ENCODE data around the gene NFIB.
A peak's percentile ranks its signal among the peaks of the same experiment; 100 is the strongest.

The NFIB gene

DNA sequence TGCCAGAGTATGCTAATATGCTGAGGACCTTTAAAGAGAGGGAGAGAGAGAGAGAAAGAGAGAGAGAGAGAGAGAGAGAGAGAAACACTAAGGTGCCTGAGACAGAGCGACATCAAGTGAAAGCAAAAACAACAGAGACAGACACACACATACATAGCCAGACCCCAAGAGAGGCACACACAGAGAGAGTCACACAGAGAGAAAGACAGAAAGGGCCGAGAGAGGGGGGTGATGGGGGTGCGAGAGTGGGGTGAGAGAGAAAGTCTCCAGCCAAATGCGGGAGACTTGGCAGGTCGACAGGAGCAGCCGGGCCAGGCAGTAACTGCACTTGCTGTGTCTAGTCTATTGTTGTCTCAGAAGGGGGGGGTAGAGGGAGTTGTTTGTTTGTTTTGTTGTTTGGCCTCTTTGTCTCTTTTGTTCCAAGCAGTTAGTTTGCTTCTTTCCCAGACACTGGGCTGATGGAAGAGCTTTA lies 30.1 kb upstream of the NFIB start:
- no peak for DNase-seq

DNA sequence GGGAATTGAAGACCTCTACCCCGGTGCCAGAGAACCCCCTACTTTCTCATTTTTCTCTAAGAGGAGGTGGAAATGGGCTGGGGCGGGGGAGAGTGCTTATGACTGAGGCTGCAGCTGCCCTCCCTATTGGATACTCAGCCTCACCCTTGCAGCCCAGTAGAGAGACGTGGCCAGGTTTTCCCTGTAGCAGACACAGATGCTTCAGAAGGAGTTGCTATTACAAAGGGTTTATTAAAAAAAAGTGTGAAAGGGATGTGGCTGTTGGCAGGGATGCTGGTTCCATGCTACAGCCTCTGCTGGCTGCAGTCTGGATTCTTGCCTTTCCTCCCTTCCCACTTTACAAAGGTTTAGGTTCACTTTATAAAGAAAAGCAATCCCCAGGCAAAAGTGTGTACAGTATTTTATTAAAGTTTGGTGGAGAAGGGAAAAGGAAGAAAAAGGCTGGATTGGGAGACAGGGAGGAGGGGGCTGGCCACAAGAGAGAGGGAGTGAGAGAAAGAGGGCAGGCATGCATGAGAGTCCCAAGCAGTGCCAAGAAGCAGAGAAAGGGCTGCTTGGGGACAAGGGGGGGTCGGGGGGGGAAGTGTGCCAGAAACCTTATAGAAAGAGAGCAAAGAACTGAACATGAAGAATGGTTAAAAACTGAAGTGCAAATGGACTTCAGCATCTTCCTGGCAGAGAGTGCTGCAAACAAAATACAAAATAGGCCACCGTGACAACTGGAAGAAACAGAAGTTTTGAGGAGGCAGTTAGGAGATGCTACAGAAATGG lies 29.5 kb upstream of the NFIB start:
- DNase-seq = no peak

DNA sequence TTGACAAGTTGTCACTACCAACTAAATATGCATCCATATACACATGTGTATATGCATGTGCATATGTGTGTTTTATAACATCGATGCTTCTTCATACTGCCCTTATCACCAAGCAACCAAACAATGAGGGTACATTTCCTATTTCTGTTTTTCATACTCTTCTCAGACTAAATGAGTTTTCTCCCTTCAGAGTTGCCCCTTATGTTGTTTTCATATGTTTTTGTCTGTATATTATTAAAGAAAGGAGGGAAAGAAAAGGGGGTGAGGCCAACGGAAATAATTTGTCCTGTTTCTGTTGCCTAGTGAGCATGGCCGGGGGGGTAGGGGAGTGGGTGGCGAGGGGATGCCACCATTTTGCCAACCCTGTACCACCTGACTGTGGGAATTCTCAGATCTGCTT lies 28.8 kb upstream of the NFIB start:
- DNase-seq = no peak

DNA sequence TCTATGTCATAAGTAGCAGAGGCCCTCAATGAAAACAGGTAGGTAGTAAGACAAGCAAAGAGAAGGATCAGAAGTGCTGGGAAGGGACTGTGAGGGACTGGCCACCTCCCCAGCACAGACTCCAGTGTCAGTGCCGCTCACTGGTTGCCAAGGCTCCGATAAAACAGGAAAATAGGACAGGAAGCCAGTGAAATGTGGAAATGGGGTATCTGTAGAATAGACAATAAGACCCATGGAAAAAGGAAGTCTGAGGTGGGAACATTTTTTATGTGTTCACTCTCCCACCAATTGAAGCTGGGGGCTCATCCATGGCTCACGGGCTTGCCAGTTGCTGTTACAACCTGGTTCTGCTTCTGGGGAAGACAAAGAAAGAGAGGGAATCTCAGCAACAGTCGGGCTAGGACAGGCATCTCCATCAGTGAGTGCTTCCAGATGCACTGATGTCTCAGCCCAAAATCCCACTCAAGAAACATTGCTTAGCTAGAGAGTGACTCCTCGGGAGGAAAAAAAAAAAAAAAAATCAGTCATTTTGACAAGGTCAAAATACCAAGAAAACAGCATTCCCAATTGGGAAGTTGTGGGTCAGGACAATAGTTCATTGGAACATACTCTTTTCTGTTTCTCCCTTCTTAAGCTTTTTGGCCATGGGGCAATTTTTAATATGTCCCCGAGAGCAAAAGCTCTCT lies 27.6 kb upstream of the NFIB start:
- no peak for DNase-seq

DNA sequence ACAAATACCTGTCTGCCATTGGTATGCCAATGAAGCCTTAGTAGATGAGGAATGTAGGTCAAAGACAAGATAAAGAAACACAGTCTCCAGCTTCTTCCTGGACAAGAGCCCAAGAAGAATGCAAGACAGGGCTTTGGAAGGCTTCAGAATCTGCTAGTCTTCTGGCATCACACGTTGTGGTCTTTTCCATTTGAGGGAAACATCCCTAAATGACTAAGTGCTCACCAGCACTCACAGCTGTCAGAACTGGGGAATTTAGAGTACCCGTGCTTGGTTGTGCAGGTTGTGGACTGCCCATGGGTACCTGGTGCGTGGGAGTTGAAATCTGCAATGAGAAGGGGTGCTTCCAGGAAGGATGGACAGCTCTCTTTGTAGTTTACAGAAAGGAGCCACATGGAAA lies 27.1 kb upstream of the NFIB start:
- no peak for DNase-seq

DNA sequence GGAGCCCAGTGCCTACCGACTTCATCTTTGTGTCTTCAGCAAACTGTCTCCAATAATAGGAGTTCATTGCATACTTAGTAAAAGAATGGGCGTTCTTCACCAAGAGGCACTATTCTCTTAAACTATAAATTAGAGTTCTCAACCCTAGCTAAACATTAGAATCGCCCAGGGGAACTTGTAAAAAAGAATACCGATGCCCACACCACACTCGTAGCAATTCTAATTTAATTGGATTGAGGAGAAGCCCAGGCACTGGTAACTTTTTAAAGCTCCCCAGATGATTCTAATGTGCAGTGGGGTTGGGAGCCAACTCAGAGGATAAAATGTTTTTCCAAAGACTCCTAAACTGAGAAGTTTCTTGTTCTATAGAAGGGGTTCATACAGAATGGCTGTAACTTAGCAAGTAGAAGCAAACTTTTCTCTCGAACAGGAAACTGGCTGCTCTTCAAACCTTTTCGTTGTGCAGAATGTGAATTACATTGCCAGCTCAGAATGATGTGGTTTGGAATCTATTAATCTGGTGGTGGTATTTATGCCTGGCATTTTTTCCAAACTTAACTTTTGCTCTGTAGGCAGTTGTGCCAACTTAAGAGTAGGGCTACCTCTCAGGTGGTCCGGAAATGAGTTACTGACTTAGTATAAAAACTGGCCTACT lies 26.4 kb upstream of the NFIB start:
- no peak for DNase-seq

DNA sequence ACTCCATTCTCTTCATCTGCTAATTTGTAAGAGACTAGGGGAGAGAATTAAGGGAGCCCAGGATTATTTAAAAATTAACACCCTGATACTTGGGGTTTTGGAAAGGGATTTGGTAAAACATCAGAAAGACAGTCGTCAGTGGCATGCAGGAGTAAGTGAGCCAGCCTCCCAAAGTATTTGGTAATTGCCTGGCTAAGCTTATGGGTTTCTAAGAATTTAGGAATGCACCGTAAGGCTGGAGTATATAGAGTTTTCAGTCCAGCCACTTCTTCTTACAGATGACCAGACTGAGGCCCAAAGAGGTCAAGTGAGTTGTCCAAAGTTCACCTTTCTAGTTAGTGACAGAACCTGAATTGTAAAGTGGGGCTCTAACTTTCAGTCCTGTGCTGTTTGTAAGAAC lies 25.8 kb upstream of the NFIB start:
- no peak for DNase-seq

DNA sequence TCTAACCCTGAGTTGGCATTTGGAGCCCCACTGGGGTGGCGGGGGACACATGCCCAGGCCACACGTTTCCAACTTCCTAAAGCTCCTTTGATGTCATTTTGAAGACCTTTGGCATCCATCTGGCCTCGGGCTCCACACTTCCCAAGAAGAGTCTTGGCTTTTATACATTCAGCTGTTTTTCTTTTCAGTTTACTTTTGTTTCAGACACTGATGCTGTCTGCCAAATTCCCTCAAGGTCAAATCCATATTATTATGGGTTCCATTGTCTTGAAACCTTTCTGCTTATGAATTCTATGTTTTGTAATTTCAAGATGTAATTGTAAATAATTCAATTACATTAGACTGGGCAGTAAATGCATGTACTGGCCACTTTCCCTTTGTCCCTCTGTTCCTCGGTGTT lies 23.7 kb upstream of the NFIB start:
- no peak for DNase-seq

DNA sequence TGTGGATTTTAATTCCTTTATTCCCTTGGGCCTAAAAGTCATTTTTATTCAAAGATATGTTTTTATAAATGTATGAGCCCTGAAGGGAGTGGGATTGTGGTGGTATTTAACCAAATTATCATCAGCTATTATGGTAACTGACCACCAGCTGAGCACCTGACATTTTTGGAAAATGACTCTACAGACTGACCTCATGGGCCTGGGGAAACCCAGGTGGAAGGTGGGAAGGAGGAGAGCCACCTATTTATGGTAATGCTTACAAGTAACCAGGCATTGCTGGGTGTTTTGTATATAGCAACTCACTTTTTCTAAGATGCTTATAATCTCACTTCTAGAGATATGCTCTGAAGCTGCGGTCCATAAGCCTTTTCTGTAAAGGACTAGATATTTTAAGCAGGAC lies 22.3 kb upstream of the NFIB start:
- no peak for DNase-seq

DNA sequence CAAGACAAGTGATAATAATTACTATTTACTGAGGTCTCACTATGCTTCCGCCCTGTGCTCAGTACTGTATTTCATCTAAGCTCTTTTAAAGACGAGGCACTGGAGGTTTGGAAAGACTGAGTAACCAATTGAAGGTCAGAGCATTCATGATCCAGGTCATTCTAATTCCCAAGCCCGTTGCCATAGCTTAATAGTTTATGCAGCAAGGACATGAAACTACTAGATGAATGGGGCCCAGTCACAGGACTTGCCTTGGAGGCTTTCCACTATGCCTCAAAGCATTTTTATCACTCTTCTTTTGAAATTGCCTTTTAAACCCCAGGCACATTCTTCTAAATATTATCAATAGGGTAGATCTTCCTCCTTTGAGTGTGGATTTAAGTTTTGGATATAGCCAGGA lies 17.2 kb upstream of the NFIB start:
- DNase-seq = no peak

DNA sequence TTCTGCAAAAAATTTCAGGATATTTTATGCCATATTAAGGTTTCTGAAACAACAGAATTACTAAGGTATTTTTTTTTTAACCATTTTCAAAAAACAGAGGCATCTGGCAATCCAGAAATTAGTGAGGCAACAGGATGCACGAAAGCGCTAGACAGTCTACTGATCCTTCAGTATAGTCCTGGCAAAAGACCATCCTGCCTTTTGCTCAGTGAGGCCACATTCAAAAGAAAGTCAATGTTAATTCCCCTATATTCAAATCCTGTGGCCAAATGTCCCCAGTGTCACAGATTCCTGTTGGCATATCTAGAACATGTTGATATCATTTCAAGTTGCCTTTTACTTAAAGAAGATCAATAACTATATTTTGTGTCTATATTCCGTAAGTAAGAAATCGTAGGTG lies 13.1 kb upstream of the NFIB start:
- no peak for DNase-seq

DNA sequence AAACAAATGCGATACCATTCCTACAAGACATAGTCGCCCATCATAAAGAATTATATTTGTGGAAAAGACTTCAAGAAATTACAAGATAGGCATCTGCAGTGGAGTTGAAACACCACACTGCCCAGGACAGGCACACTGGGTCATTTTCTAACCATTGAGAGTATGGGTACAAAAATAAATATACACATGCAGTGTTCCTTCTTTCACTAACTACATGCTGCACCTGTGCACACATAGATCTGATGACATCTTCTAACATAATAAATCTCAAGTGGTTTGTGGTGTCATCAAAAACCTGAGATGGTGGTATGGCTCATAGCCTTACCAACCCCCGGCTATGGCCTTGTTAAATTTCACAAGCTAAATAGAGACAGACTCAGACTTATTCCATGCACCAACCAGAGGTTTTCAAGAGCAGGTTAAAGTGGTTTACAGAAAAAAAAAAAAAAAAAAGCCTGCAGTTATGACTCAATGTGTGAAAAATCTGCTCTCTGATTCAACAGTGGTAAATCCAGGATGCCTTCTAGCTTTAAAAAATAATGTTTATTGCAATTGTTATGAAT lies 12.4 kb upstream of the NFIB start:
- no peak for DNase-seq

DNA sequence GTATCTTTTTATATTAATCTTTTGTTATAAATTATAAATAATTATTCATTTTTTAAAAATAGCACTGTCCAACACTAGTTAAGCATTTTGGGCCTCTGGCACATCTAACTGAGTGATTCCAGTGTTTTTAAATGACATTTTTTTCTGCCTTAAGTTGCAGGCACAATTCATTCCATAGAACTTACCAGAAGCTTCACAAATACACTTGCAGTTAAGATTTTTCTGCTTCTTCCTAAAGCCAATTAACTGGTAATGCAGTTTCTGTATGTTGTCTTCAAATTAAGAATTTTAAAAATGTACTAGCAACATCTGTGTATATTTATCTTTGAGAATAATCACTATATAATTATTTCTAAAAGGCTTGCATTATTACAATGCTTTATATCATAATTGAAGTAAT lies 11.2 kb upstream of the NFIB start:
- no peak for DNase-seq

DNA sequence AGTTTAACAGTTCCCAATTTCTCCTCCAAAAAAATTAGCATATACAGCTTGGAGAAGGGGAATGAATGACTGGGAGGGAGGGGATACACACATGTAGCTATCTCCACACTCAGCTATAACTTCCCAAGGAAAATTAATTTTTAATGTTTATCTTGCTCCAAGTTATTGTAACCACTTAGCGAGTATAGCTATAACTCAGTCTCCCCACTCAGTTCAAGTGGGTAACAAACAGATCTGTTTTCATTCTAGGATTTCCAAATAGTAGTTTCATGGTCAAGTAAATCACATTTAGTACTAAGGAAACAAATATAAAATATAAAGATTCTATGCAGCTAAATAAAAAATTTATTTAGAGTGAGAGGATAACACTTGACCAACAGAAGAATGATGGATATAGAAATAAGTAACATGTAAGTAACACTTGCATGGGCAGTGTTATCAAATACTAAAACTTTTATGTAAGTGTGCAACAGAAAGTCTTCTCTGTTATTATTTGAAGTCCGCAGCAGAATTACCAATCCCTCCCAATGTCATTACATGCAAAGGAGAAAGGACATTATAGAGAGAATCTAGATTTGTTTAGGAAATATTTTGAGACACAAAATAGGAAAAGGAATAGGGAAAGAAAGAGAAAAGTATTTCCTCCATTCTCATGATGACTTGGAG lies 10.2 kb upstream of the NFIB start:
- no peak for DNase-seq

DNA sequence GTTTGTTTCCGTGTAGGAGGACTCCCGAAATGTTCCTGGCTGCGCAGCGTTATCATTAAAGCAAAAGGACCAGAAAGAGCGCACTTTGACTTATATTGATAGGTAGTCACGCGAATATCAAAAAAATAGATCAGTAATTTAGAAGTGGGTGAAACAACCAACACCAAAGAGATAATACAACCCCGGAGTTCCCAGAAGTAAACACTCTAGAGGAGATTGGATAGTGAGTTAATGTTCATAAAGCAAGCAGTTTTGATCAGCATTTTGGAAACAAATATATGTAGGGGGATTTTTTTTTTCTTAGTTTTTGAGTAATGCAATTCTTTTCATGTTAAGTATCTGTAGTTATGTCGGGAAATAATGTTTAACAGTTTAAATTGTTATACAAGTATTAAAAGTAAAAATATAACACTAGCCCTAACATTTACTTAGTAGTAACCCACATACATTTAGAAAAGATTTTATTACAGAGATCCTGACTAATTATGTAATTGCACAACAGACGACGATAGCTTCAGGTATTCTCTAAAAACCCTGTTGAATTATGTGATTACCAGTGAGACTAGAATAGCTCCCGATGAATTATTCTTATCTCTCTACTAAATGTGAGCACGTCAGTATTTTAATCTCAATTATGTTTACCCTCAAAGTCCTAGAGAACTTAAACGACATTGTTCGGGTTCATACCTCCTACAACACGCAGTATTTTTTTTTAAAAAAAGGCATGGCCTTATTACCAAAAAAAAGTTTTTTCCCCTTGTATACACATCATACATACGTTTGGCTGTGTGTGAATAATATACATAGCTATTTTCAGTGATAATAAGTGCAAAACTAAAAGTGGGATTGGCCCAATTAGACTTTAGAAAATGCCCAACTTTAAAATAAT lies 9.4 kb upstream of the NFIB start:
- DNase-seq = no peak

DNA sequence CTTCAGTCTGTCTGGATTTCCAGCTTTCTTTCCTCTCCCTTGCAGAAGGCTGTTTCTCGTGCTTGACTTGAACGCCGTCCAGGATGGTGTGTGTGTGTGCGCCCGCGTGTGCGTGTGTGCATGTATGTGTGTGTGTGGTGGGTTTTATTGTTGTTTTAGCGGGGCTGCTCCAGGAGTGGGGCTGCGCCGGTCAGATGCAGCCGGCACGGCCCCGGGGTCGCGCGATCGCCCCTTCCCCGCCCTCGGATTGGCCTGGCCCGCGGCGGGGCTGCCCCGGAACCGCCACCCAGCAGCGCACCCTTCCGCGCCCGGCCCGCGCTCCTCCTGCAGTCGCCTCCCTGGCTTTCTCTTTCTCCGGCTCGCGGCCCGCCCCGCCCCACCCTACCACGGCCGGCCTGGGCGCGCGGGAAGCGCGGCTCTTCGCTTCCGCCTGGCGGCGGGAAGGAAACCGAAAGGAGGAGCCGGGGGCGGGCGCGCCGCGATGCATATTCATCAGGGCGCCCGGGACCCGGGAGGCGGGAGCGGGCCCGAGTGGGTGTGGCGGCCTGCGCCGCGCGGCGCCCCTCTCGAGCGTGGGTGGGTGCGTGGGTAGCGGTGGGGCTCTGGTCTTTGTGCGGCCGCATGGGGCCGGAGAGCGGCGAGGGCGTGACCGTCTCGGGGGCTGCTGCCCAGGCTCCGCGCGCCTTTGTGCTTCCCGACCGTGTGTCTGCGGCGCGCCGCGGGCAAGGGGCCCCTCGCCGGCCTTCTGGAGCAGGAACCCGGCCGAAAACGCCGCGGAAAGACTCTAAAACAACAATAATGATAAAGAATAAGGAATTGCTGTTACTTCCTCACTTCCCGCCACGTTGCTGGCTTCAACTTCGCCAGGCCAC lies 8.5 kb upstream of the NFIB start:
- peak; percentile 69 for DNase-seq

DNA sequence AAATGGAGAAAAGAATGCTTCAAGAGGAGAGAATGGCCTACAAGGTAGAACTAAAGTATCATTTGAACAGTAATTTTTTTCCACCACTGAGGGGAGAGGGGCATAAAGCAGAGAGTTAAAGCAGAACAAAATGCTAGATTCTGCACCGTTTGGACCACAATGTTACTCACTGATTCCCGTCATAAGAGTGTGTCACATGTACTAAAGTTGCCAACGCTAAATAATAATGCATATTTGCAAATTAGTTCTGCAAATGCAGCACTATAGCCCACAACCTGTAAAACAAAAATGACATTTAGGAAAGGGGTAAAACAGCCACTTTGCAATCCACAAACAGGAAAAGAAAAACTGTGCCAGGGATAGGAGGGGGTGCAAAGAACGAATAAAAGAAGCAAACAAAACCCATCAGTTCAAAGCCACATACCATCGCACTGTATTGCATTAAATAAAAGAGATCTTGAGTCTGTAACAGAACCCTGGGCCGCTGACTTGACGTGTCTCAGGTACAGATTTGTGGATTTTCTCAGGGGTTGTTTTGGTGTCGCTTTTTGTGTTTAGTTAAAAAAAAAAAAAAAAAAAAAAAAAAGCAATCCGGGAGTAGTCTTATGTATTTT lies 7.7 kb upstream of the NFIB start:
- DNase-seq = no peak

DNA sequence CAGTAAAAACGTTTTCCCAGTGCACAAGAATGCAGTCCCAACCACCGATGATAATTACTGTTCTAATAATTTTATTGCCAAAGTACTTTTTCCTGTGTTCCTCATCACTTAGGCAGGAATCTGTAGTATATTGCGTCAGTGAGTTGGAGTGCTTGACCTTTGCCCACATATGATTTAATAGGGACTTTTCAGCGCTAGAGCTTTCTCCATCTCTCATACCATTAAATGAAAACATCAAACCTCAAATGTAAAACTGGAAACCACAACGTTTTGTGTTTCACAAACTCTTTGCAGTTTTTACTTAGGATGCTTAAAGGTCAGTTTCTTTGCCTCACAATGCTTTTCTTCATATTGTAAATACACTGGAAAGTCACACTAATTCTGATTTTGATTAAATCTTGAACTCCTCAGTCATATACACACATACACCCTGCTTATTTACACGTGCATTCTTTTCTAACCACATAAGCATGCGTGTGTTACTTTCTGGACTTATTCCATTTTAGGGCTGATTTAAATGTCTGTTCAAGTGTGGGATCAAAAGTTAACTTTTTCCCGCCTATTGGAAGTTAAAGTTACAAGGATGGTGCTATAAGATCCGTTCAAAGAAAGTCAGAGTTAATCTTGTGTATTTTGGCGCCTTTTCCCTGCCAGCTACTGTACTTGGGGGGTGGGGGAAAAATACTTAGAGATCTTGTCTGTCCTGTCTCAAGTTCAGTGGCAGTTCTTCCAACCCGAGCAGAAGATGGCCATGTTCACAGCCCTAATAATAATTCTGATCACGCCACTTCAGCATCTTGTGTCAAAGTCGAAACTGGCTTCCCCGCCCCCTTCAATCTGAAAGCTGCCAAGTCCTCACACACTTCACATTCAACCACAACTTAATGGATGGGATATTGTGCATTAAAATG lies 6.6 kb upstream of the NFIB start:
- DNase-seq = no peak

DNA sequence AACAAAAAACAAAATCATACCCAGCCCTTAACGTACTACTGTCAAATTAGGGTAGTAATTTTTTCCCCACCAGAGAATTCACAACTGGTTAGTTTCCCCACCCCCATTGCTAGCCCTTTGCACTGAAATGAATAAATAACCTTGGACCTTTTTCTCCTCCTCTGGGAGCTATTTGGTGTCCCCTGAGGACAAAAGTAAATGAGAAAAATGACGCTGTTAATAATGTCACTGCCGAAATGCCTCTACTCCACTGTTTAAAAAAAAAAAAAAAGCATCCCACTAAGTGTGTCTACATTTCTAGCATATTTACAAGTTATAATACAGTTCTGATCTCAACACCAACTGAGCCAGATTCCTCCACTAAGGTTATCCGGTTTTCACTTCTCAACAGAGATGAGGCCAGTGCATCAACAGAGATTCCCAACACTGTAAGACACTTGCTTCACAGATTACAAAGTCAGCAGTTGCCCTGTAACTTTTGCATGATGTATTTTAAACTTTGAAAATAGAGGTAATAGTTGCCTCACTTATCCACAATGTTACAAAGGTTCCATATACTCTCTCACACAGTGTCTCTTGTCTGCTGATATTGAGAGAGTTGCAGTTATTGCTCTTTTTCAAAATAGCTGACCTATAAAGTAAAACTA lies 5.1 kb upstream of the NFIB start:
- DNase-seq = no peak
